Breast epithelium (tissue), 3 donors: ENCODE results near the gene ZDHHC12.

Source experiments
- POLR2A ChIP-seq: fragments of 450-650 bp; IDR thresholded peaks from one replicate; pipeline ENCODE4 v1.6.1; 2016; ENCODE audit warnings: antibody characterized with exemption, mild to moderate bottlenecking, moderate library complexity
- TF ChIP-seq, protein P1 (sequence below), 3 donors: fragments of 450-650 bp; IDR thresholded peaks; one replicate each; pipeline ENCODE4 v1.5.1; 2016 to 2017; ENCODE audit warnings: antibody characterized with exemption in 3 of 3, mild to moderate bottlenecking in 3 of 3, moderate library complexity in 3 of 3

DNA sequence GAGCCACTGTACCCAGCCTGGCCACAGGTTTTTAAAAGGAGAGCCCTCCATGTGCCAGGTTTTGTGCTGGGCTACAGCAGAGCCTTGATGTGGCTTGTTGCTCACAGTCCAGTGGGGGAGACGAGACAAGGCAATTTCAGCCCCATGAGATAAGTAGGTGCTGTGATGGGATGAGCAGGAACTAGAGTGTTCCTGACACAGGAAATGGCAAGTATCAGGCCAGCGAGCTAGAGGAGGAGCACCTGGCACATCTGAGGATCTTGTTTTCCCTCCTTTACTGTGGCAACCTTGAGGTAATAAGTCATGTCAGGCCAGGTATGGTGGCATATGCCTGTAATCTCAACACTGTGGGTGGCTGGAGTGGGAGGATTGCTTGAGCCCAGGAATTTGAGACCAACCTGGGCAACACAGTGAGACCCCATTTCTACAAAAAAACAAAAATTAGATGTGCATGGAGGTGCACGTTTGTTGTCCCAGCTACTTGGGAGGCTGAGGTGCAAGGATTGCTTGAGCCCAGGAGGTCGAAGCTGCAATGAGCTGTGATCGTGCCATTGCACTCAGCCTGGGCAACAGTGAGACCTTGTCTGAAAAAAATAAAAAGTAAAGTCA is 3.8 kb upstream of the ZDHHC12 start:
- TF ChIP-seq, protein P1, sequence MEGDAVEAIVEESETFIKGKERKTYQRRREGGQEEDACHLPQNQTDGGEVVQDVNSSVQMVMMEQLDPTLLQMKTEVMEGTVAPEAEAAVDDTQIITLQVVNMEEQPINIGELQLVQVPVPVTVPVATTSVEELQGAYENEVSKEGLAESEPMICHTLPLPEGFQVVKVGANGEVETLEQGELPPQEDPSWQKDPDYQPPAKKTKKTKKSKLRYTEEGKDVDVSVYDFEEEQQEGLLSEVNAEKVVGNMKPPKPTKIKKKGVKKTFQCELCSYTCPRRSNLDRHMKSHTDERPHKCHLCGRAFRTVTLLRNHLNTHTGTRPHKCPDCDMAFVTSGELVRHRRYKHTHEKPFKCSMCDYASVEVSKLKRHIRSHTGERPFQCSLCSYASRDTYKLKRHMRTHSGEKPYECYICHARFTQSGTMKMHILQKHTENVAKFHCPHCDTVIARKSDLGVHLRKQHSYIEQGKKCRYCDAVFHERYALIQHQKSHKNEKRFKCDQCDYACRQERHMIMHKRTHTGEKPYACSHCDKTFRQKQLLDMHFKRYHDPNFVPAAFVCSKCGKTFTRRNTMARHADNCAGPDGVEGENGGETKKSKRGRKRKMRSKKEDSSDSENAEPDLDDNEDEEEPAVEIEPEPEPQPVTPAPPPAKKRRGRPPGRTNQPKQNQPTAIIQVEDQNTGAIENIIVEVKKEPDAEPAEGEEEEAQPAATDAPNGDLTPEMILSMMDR (IDR thresholded peaks at IDR 0.05), result no peak
- no peak for TF ChIP-seq POLR2A
